ENCODE measurements around the gene CERS6.

- TF ChIP-seq GATA2 (IDR thresholded peaks at IDR 0.05; ENCODE audit: low read depth, low read length) (no peak), GATA3 (IDR thresholded peaks at IDR 0.05; ENCODE audit: low read depth, low read length) (no peak)
Measured at GRCh38 chr2:168751104-168751740, 295.1 kb downstream of the CERS6 start.
